CD4-positive, alpha-beta T cell treated with Interleukin-4 for 1 hour (primary cell): Measurements from ENCODE around the gene DALRD3.

Experiments
- DNase-seq, 2 donors: peaks; one replicate each; pipeline ENCODE4 v3.0.0-alpha.2; 2020 to 2022

The DALRD3 gene, protein sequence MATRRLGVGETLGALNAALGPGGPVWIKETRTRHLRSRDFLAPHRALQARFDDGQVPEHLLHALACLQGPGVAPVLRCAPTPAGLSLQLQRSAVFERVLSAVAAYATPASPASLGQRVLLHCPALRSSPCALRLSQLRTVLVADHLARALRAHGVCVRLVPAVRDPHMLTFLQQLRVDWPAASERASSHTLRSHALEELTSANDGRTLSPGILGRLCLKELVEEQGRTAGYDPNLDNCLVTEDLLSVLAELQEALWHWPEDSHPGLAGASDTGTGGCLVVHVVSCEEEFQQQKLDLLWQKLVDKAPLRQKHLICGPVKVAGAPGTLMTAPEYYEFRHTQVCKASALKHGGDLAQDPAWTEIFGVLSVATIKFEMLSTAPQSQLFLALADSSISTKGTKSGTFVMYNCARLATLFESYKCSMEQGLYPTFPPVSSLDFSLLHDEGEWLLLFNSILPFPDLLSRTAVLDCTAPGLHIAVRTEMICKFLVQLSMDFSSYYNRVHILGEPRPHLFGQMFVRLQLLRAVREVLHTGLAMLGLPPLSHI

DNA sequence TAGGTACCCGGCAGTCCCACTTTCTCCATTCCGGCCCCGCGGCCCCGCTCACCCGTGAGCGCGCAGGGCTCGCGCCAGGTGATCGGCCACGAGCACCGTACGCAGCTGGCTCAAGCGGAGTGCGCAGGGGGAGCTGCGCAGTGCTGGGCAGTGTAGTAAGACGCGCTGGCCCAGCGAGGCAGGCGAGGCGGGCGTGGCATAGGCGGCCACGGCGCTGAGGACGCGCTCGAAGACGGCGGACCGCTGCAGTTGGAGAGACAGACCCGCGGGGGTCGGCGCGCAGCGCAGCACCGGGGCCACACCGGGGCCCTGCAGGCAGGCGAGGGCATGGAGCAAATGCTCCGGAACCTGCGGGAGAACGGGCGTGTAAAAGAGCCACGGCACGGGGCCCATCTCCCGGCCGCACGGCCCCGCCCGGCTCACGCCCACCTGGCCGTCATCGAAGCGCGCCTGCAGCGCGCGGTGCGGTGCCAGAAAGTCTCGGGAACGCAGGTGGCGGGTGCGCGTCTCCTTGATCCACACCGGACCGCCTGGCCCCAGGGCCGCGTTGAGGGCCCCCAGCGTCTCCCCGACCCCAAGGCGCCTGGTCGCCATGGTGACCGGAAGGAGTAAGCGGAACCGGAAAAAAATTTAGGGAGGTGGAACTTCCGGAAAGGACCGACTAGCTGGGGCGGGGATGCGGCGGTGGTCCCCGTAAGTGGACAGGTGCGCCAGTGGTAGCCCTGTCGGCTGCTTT, at the start of gene DALRD3:
Gene DALRD3, minus strand, starts transcription at position 610 of the 736 bp plus-strand sequence. Its CDS starts 16 bp downstream, at position 594.
- DNase-seq, result peak; percentile 51 to 71

DNA sequence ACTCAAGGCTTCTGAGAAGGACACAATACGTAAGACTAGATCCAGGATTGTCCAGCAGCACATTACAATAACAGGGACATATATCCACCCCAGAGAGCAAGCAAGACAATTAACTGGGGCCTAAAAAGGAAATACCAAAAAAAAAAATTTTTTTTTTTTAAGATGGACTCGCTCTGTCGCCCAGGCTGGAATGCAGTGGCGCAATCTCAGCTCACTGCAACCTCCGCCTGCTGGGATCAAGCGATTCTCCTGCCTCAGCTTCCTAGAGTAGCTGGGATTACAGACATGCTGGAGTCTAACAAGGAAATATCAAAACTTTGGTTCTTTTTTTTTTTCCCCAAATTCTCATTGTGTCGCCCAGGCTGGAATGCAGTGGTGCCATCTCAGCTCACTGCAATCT, 39.6 kb upstream of the DALRD3 start:
- DNase-seq, result no peak

- DNase-seq, result no peak
Observed at GRCh38 chr3:49057268-49057667, 38.9 kb upstream of the DALRD3 start.

DNA sequence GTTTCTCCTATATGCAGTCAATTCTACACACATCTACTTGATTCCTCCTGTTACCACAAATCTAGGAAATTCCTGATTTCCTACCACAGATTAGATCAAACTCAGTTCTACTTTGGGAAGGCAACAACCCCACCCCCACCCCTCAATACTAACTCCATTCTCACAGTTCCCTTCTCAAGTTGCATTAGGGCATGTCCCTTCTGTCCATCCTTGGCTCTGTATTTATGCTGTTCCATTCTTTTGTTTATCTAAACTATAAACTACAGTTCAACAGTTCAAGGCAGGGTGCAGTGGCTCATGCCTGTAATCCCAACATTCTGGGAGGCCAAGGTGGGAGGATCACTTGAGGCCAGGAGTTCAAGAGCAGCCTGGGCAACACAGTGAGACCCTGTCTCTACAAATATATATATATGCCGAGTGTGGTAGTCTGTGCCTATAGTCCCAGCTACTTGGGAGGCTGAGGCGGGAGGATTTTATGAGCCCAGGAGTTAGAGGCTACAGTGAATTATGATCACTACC, 36.0 kb upstream of the DALRD3 start:
- DNase-seq, result no peak

- DNase-seq, result no peak
Observed at GRCh38 chr3:49053543-49053942, 35.2 kb upstream of the DALRD3 start.

DNA sequence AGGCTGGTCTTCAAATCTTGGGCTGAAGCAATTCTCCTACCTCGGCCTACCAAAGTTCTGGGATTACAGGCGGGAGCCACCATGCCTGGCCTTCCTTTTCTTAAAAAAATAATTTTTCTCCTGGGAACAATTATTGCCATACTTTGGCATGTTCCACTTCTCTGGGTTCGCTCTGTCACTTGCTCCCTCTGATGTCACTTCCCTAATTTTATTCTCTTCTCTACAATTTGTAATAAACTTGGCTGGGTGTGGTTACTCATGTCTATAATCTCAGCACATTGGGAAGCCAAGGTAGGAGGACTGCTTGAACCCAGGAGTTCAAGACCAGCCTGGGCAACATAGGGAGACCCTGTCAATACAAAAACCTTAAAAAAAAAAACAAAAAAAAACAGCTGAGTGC, 16.9 kb upstream of the DALRD3 start:
- no peak for DNase-seq

GRCh38 chr3:49034650-49035049, 16.3 kb upstream of the DALRD3 start:
- DNase-seq, result no peak

DNA sequence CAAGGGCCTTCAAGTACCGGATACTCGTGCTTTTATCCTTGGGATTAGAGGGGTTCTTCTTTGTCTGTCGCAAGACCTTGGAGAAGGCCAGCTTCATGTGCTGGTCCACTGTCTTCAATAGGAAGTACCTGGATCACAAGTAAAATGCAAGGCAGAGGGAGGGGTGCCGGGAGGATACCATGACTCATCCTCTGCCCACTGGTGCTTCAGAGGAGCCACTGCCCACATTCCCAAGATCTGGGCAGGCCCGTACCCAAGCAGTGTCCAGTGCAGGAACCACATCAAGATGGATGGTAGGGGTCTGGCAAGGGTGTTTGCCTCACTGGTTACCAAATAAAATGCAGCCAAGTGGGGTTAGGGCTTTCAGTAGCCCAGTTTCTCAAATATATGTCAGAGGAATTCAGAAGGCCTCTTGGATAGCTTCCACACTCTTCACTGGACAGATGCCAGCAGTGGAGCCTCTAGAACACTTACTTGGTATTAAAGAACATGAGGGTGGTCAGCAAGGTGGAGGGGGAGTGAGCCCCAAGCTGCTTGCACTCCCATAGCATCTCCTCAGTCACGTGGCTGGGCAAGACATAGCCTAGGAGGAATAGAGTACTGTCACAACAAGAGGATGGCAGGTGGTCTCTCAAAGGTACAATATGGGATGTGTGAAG, 14.4 kb upstream of the DALRD3 start:
- no peak for DNase-seq

- no peak for DNase-seq
Observed at GRCh38 chr3:49030321-49030720, 11.9 kb upstream of the DALRD3 start.

DNA sequence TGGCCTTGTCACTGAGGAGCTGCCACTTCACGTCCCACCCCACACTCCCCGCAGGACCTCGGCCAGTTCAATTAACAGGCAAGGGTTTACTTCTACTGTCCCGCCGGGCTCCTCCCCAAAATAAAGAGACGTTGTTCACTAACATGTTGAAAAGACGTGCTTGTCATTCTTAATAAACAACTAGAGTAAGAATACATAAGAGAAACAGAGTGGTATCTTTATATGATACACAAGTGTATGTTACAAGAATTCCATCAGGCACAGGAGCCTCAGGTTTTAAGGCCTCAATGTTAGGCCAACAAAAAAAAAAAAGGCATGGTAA, 11.1 kb upstream of the DALRD3 start:
- DNase-seq, result no peak

DNA sequence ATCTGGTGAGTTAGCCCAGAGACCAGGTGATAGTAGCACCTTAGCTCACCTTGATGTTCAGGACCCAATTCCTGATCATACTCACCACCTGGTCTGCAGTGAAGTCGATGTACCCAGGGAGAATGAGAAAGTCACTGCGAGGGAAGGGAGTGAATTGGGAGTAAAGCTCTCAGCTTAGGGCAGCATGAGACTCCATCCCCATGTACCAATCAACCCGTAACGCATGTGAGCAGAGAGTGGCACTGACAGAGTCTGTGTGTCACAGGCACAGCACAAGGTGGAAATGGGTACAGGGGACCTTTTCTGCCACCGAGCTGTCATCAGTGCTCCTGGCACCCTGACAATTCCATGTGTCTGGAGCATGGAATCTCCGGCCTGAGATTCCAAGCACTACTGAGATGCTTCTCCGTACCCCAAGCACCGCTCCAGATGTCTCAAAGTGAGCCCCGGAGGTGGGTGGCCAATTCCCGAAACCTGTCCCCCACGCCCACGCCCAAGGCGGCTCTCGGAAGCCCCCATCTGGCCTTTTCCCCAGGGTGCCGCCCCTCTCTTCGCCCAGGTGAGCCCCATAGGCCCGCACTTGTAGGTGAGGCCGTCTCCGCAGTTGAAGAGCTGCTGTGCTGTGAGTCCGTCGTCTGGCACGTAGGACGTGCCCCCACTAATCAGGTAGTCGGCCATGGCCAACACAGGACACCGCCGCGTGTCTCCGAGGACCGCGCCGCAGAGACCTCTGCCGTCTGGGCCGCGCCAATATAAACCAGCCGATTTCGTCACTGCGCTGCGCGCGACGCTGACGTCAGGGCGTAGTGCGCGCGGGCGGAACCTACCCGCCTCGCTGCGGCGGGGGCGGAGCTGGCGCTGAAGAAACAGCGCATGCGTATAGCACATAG, 10.5 kb upstream of the DALRD3 start, which contains the start of gene IMPDH2:
Gene IMPDH2, minus strand, starts transcription at position 726 of the 890 bp plus-strand sequence. Its CDS starts 48 bp downstream, at position 678.
- peak; percentile 96 for DNase-seq

DNA sequence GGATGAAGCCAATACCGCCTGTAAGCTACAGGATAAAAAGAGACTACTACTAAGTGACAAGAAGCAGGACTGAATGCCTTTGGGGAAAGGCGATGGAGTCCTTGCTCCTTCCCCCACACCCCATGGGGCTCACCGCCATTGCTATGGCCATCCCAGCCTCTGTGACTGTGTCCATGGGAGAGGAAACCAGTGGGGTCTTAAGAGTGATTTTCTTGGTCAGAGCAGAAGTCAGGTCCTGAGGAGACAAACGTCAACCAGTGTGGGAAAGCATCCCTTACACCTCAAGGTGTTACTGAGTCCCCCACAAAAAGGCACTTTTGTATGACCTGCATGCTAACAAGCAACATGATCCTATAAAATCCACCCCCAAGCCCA, 9.9 kb upstream of the DALRD3 start:
- no peak for DNase-seq

DNA sequence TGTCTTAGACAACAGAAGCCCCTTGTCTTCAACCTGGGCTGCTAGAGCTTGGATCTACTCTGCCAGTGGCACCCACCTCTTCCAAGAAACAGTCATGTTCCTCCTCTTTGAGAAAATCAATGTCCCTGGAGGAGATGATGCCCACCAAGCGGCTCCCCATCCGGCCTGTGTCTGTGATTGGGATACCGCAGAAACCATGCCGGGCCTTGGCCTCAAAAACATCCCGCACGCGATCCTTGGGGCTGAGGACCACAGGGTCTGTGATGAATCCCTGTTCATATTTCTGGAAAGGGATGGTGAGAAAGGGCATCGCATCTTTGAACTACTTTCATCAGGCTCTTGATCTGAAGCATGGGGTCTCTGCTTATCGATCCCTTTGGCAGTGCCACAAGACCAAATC, 9.3 kb upstream of the DALRD3 start:
- no peak for DNase-seq

- no peak for DNase-seq
Observed at GRCh38 chr3:49026536-49026935, 8.2 kb upstream of the DALRD3 start.

GRCh38 chr3:49025793-49026520, 7.6 kb upstream of the DALRD3 start:
- DNase-seq, result no peak

DNA sequence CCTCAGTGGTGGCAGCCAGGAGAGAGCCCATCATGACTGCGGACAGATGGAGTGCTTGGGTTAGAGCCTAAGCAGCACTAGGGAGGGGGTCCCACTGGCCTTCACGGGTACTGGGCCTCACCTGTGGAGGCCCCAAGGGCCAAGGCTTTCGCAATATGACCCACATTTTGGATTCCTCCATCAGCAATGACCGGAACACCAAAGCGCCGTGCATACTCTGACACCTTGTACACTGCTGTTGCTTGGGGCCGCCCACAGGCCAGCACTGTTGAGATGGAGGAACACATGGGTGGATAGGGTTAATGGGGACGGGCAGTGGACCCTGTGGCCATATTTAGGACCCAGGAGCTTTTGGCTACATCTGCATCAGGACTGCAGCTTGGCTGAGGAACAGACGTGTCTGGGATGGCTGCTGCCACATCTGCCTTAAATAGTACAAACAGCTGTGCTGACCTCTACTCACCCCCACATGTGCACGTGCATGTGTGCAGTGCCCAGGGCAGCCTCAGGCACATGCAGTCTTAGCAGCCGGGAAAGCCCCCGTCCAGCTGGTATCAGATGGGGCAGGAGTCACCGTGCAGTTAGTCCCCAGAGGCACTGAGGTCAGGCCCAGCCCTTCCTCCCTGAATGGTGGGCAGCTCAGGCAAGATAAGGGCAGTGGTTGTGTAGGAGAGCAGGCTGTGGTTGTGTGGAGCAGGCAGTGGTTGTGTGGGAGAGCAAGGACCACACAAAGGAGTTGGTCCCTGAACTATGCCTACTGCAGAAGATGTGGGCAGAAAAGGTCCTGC, 6.8 kb upstream of the DALRD3 start:
- DNase-seq, result no peak

DNA sequence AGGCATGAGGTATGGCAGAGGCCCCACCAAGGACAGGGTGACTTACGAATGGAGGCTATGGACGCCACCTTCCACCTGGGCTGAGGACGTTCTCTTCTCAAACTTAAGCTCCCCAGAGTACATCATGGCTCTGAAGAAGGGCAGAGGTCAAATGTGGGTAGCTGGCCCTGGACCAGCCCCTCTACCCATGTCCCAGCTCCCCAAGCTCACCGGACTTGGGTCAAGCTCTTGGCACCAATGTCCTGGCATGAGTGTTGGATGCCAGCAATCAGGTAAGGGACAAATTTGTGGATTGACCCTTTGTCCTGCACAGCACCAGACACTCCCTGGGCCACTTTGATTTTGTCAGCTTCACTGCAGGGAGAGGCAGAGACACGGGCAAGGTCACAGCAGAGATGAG, 6.1 kb upstream of the DALRD3 start:
- DNase-seq, result no peak

DNA sequence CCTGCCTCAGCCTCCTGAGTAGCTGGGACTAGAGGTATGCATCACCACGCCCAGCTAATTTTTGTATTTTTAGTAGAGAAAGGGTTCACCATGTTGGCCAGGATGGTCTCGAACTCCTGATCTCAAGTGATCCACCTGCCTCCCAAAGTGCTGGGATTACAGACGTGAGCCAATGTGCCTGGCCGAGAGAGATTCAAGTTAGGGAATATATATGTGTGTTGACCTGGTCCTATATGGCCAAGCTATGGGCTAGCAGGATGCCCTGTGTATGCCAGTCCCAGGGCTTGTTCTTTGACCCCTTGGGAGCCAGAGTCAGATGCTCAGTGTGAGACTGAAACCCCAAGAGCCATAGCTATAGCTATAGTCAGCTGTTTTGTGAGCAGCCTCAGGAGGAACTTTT, 5.4 kb upstream of the DALRD3 start:
- DNase-seq, result no peak

DNA sequence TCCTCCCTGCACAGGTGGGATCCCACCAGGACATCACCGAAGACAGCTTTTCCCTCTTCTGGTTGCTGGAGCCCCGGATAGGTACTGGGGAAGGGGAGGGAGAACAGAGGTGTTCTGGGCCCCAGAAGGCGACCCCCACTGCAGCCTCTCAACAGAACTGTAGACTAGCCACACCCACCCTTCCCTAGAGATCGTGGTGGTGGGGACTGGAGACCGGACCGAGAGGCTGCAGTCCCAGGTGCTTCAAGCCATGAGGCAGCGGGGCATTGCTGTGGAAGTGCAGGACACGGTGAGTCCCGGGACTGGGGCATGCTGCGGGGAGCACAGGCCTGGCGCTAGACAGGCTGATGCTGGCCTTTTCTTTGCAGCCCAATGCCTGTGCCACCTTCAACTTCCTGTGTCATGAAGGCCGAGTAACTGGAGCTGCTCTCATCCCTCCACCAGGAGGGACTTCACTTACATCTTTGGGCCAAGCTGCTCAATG, 4.3 kb upstream of the DALRD3 start:
- no peak for DNase-seq
